ENCODE results near the gene AEN.

Gene AEN

DNA sequence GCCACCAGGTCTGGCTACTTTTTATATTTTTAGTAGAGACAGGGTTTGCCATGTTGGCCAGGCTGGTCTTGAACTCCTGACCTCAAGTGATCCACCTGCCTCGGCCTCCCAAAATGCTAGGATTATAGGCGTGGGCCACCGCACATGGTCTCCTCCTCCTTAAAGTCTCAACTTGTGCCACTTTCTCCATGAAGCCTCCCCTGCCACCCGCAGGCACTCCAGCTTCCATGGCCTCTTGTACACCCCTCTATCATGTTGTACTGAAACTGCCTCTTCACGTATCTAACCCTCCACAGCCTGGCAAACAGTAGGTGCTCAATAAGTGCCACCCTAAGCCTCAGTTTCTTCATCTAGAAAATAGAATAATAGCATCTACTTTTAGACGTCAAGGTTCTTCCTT lies 57.6 kb downstream of the AEN start:
- no peak for DNase-seq (ENCODE audit: low spot score)

DNA sequence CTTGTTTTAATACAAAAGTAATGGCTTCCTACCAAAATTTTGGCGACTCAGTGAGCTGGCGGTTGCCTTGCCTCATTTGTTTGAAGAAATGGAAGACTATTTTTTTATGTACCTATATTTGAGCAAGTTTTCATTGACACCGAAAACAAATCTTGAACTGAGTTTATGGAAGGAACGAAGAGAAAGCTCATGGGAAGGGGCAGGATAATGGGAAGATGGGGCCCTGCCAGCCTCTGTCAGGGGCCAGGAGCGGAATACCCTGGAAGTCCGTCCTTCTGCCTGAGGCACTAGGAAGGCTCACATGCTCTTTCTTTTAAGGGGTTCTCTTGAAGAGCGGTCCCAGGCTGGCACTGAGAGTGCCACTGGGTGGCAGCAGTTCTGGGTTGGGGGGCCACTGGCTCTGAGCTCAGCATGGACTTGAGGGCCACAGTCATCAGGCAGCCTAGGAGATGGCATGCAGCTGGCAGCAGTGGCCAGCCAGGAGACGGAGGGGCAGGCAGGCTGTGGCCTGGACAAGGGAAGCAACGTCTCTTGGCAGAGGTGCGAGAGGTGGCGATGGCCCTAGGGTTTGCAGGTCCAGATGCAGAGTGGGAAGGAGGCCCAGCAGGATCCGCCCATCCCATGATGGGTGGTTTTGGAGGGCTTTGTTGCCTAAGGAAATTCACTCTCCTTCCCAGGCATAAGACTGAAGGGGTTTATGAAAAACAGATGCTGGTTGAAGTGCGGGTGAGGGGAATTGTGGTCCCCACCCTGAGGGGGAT lies 59.3 kb downstream of the AEN start:
- no peak for DNase-seq (ENCODE audit: low spot score)

- no peak for DNase-seq (ENCODE audit: low spot score)
Measured at GRCh38 chr15:88681610-88682221, 60.6 kb downstream of the AEN start.

Measured in hepatic stellate cell (primary cell).